GM12872 (cell line): ENCODE measurements around the gene KRT9.

Source experiments
- CTCF ChIP-seq: IDR thresholded peaks from 3 replicates; pipeline ENCODE4 v1.5.1; 2011; ENCODE audit warnings: low read depth, mild to moderate bottlenecking, low read length, moderate library complexity; ENCODE audit not compliant: insufficient read depth

The KRT9 gene

DNA sequence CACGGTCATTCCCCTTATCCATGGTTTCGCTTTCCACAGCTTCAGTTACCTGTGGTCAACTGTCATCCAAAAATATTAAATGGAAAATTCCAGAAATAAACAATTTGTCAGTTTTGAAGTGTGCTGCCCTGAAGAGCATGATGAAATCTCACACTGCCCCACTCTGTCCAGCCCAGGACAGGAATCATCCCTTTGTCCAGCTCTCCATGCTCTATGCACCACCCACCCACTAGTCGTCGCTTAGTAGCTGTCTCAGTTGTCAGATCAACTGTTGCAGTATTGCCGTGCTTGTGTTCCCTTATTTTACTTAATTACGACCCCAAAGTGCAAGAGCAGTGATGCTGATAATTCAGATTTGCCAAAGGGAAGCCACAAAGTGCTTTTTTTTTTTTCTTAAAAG, 10.3 kb downstream of the KRT9 start:
- no peak for TF ChIP-seq CTCF

- TF ChIP-seq CTCF = no peak
These were observed 12.3 kb downstream of the KRT9 start for GRCh38 chr17:41559548-41559947.

GRCh38 chr17:41556931-41557330, 14.9 kb downstream of the KRT9 start:
- TF ChIP-seq CTCF = no peak

DNA sequence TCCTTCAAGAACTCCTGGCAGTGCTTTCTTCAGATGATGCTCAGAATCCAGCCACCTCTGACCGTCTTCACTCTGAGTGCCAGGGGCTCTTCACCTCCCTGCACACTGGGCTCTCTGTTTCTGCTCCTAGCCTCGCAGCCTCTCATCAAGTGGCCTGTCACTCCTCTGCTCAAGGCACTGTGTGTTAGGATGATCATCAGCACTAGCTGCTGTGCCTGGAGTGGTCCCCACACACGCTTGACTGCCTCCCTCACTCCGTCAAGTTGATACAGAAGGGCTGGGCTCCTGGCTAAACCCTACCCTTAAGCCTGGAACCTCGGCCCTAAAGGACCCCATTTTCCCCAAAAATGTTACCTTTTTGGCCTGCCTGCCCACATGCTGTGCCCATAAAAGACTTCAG, 15.6 kb downstream of the KRT9 start:
- no peak for TF ChIP-seq CTCF

GRCh38 chr17:41555105-41555887, 16.6 kb downstream of the KRT9 start:
- TF ChIP-seq CTCF = no peak

DNA sequence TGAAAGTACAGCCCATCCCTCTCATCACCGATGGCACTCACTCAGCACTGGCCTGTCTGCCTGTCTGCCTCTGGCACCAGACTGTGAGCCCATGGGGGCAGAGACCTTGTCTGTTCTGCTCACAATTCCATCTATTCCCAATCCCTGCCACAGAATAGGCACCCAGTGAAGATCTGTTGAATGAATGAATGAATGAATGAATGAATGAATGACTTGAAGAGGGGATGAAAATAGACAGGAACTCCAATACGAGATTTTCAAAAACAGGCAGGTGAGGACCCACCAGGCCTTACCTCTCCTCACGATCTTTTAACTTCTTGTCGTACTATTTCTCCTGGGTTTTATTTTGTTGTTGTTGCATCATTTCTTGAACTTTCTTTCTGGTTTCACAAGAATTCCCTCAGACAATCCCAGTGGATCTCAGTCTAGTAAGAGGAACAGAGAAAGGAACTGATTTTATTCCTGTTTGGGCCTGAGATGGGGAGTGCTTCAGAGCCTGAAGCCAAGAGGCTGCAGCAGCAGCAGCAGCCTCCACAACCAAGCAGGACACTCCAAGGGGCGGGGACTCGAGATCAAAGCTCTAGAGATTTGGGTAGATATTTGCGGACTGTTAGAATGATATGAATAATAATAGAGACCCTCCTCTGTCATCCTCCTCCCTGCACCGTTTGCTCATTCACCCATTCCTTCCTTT, 17.7 kb downstream of the KRT9 start:
- TF ChIP-seq CTCF = no peak

DNA sequence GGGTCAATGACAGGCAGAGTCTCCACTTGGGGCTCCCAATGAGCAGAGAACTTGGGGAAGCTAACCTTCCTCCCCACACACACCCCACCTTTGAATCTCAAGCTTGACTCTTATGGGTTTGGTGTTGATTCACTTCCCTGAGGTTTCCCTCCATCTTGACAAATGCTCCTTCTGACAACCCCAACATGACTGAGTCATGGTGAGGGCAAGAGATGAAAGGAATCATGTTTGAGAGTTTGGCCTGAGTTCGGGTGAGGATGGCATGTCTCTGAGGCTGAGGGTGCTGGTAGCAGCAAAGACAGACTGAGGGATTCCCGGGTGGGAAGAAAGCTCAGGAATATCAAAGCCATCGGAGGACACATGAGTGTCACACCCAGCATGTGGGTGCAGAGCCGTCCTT, 18.7 kb downstream of the KRT9 start:
- no peak for TF ChIP-seq CTCF
